Hematopoietic multipotent progenitor cell (in vitro differentiated cells): Measurements from ENCODE around the gene PTK7. TPM values are rescaled to one million over a fixed set of nuclear protein-coding genes. Genes with fewer than 3 reads are reported as not detected.
"Not testable (repeated sequence)": the region's sequence is repeated elsewhere in the genome, so short reads cannot be mapped to it uniquely, and the experiment has no call there.

ENCODE experiments used
- DNase-seq, 3 donors: peaks; one replicate each; pipeline ENCODE4 v3.0.0-alpha.2; 2011 to 2015; ENCODE audit warnings: low read depth in 2 of 3, low spot score in 2 of 3
- total RNA-seq: library from RNA; depleted of rRNA; stranded (reverse); fragments of >200 nt; gene quantifications from one replicate; pipeline ENCODE4 v1.2.3, GENCODE V29; 2012

PTK7 gene
- total RNA-seq, 1 donor, result 63.8 TPM

DNA sequence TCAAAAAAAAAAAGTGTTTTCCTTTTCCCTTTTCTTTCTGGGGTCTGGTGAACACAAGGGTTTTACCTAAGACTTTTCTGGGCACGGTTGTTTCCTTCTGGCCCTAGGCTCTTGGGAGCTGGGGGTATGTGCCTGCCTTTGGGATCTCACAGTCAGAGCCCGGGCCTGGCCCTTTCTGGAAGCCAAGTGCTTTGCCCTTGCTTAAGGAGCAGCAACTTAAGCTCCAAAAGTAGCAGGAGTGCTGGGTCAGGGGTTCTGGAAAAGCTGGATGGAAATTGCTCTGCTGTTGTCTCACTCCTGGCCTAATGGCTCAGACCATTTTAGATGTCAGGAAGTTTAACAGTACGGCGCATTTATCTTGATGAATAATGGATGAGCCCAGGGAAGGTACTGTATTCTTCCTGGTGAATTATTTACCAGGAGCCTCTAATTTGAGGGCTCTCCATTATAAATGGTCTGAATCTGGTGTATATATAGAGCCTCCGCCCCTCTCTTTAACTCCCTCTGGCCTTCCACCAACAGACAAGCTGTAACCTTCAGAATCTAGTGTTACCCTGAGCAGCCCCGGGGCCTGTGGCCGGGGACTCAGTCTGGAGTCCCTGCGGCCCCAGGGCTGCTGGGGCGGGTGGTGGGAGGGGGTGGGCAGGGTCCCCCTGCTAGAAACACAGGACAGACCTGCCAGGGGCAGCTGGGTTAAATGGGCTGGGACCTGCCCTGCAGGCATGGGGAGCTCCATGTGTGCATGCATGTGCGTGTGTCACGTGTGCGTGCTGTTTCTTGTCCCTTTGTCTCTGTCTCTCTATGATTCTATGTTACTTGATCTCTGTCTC, 37.5 kb downstream of the PTK7 start:
- no peak for DNase-seq

- no peak for DNase-seq
Measured at GRCh38 chr6:43115365-43115764, 39.3 kb downstream of the PTK7 start.

- not testable (repeated sequence) for DNase-seq
Measured at GRCh38 chr6:43117466-43117865, 41.4 kb downstream of the PTK7 start.

DNA sequence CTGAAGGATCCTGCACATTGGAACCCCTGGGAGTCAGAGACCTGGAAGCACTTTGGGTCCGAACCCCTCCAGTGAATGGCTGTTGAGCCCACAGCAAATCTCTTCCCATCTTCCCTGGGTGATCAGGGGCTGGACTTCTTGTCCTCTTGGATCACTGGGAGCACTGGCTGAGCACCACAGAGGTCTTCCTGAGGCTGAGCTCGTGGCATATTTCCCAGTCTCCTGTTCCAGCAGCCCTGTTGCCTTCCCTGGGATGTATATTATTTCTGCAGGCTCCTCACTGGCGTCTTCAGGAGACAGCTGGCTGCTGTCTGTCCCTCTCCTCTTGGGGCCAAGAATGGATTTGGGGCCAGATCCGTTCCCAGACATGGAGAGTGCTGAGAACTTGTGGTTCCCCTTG, 43.4 kb downstream of the PTK7 start:
- DNase-seq, result no peak

GRCh38 chr6:43120101-43120763, 44.1 kb downstream of the PTK7 start:
- DNase-seq, result no peak

DNA sequence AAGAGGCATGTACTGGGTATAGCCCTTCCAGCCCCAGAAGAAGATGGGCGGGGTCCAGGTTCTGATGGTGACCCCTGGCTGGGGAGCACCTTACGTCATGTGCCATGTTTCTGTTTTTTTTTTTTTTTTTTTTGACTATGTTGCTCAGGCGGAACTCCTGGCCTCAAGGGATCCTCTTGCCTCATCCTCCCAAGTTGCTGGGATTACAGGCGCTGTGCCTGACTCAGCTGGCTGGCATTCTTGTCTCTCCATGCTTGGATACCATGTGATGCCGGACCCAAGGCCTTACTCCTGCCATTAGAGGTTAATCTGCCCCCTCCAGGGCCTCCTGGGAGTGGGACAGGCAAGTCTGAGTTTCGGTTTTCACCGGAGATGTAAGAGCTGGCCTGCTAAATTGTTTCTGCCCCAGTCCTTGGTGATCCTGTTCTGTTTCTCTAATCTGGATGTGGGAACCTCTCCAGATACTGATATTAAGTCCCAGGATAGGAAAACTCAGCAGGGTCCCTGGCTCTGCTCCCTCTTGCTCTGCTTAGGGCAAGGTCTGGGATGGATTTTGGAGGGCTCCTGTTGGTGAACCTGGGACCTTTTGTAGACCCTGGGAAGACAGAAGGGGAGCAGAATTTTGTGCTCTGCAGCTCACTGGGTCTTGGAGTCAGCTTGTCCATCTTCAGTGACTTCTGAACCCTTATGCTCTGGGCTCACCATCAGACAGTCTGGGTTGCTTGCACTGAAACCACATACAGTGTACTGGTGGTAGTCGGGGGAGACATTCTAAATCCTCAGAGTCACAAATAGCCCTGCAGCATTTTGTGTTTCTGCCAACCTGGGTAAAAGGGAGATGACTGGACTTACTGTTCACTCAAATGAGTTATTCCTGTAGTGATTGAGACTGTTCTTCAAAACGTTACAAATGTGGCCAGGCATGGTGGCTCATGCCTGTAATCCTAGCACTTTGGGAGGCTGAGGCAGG, 45.1 kb downstream of the PTK7 start:
- DNase-seq, result no peak

DNA sequence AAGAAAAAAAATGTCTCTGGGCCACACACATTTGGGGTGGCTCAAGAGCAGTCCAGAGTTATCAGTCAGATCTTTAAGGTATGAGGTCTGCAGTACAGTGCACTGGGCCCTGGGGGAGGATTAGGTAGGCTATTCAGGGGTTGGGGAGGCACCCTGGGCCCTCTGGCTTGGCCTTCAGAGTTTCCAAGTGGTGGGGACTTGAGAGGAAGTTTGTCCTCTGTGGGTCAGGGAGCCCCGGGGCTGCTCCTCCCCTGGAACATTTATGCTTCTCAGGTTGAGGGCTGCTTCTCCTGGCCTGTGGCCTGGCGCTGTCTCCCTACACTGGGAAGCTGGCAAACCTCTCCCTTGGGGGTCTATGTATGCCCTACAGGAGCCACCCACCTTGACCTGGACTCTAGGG, 46.0 kb downstream of the PTK7 start:
- no peak for DNase-seq

GRCh38 chr6:43123461-43124314, 47.6 kb downstream of the PTK7 start:
- DNase-seq, result no peak

DNA sequence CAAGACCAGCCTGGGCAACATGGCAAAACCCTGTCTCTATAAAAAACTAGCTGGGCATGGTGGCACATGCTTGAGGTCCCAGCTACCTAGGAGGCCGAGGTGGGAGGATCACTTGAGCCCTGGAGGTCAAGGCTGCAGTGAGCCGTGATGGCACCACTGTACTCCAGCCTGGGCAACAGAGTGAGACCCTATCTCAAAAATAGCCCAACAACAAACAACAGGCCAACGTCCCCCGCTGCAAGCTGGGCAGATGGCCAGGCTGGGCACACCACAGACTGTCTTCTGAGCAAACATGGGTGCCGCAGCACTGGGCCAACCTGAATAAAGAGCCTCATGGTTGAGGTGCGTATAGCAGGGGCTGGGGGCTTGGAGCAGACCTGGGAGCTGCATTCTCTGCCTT, 48.4 kb downstream of the PTK7 start:
- no peak for DNase-seq

DNA sequence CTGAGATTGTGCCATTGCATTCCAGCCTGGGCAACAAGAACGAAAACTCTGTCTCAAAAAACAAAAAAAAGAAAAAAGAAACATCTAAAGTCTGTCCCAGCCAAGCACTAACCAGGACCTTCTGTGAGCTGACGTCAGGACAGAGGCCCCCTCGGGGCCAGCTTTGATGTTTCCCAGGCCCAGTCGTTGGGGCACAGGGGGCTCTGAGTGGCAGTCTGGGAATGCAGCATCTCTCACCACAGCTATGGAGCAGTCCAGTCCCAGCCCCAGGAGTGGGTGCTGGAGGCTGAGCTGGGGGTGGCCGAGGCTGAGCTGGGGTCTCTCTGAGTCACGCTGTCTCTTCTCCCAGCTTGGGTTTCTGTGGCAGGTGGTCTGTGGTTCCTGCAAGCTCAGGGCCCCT, 49.0 kb downstream of the PTK7 start:
- no peak for DNase-seq

- no peak for DNase-seq
Measured at GRCh38 chr6:43125555-43125954, 49.4 kb downstream of the PTK7 start.

GRCh38 chr6:43127180-43127579, 51.1 kb downstream of the PTK7 start:
- DNase-seq, result no peak

DNA sequence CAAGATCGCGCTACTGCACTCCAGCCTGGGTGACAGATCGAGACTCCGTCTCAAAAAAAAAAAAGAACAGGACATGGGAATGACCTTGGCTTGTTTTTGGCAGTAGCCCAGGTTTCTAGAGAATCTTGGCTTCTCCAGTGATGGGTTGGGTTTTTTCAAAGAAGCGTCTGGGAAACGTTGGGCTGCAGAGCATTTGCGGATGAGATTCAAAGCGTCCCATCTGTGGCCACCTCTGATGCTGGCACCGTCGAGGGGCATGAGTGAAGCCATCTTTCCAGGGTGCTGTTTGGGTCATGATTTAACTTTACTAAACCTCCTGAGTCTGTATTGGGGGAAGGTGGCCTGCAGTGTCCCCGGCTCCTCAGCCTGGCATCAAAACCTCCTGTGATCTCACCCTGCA, 51.8 kb downstream of the PTK7 start:
- DNase-seq, result no peak

GRCh38 chr6:43128926-43129325, 52.8 kb downstream of the PTK7 start:
- no peak for DNase-seq

GRCh38 chr6:43129434-43130194, 53.5 kb downstream of the PTK7 start:
- DNase-seq, result peak in 1 of 3 donors; percentile 75

- DNase-seq, result no peak
Measured at GRCh38 chr6:43130429-43130828, 54.3 kb downstream of the PTK7 start.

- DNase-seq, result not testable (repeated sequence)
Measured at GRCh38 chr6:43131379-43131778, 55.3 kb downstream of the PTK7 start.

GRCh38 chr6:43138267-43138666, 62.2 kb downstream of the PTK7 start:
- DNase-seq, result no peak

DNA sequence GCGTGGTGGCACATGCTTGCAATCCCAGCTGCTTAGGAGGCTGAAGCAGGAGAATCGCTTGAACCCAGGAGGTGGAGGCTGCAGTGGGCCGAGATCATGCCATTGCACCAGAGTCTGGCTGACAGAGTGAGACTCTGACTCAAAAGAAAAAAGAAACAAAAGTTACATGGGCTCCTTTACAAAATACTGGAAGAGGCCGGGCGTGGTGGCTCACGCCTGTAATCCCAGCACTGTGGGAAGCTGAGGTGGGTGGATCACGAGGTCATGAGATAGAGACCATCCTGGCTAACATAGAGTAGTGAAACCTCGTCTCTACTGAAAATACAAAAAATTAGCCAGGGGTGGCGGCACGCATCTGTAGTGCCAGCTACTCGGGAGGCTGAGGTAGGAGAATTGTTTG, 63.9 kb downstream of the PTK7 start:
- not testable (repeated sequence) for DNase-seq
